GM21717 (cell line): ENCODE measurements around the gene FER.
"Not testable (repeated sequence)": the region's sequence is repeated elsewhere in the genome, so short reads cannot be mapped to it uniquely, and the experiment has no call there.

Experiments
- ATAC-seq: cut with Tn5 transposase; IDR thresholded peaks from one replicate; pipeline ENCODE4 v1.9.1; 2021; ENCODE audit warnings: mild to moderate bottlenecking, moderate library complexity; ENCODE audit not compliant: unreplicated experiment

FER gene

DNA sequence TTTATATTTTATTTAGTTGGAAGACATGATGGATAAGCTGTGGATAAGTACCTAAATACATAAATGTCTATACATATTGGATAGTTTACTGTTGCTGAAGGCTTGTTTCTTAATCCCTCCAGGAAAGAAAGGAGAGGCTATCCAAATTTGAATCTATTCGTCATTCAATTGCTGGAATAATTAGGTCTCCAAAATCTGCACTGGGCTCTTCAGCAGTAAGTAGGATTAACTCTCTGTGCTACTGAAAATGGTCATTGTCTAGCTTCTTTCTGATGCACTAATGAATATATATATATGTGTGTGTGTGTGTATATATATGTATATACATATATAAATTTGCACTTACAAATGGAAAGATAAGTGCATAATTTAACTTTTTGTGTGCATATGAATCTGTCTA, 198.3 kb downstream of the FER start:
- ATAC-seq = no peak

GRCh38 chr5:108947164-108947563, 199.5 kb downstream of the FER start:
- ATAC-seq = no peak

- no peak for ATAC-seq
These were observed 202.6 kb downstream of the FER start for GRCh38 chr5:108950276-108950675.

- ATAC-seq = no peak
These were observed 206.2 kb downstream of the FER start for GRCh38 chr5:108953940-108954339.

GRCh38 chr5:108957333-108957732, 209.6 kb downstream of the FER start:
- ATAC-seq = no peak

- no peak for ATAC-seq
These were observed 219.2 kb downstream of the FER start for GRCh38 chr5:108966910-108967309.

- no peak for ATAC-seq
These were observed 226.9 kb downstream of the FER start for GRCh38 chr5:108974594-108974993.

DNA sequence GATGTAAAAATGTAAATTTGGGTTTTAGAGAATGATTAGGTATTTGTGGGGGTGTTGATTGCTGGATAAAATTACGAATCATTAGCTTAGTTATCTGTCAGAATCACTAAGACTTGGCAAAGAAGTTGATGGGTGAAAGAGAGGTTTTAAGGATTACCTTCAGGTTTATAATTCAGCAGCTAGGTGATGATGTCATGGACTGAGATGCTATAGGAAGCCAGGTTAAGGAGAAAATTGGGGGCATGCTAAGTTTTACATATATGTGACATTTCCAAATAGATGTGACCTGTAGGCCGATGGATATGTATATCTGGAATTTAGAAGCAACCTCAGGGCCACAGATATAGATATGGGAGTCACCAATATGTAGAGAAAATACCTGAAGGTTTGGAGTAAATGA, 228.0 kb downstream of the FER start:
- ATAC-seq = no peak

DNA sequence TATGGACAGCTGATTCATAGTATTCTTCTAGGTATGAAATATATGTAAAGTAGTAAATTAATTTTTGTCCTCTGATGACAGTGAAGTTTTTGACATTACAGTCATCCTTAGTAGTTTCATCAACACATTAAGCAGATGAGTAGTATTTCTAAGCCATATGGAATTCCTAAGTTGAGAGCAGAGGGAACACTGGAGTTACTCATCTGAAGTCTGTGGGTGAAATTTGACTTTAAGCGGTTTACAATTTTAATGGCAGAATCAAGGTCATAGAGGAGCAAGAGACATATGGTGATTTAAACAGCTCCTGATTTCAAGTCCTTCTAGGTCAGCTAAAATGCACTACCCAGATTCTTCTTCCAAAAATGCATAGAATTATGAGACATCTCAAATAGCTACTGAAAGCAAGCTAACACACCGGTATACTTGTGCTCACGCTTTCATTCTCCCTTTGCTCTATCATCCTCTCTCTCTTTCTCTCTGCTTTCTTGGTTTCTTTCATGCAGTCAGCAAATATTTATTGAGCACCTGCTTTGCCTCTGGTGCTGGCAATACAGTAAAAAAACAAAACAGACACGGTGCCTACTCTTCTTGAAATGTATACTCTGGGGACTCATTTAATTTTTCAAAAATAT, 235.9 kb downstream of the FER start:
- ATAC-seq = no peak

- no peak for ATAC-seq
These were observed 242.2 kb downstream of the FER start for GRCh38 chr5:108989761-108990392.

- ATAC-seq = not testable (repeated sequence)
These were observed 244.8 kb downstream of the FER start for GRCh38 chr5:108992396-108993085.

GRCh38 chr5:108993440-108993839, 245.7 kb downstream of the FER start:
- not testable (repeated sequence) for ATAC-seq

GRCh38 chr5:108997720-108998119, 250.0 kb downstream of the FER start:
- no peak for ATAC-seq

DNA sequence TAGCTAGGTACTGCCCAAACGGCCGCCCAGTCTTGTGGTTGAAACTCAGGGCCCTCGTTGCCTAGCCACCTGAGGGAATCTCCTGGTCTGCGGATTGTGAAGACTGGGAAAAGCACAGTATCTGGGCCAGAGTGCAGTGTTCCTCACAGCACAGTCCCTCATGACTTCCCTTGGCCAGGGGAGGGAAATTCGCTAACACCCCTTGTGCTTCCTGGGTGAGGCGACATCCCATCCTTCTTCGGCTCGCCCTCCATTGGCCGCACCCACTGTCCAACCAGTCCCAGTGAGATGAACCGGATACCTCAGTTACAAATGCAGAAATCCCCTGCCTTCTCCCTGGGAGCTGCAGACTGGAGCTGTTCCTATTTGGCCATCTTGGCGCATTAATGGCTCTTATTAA, 250.5 kb downstream of the FER start:
- no peak for ATAC-seq

DNA sequence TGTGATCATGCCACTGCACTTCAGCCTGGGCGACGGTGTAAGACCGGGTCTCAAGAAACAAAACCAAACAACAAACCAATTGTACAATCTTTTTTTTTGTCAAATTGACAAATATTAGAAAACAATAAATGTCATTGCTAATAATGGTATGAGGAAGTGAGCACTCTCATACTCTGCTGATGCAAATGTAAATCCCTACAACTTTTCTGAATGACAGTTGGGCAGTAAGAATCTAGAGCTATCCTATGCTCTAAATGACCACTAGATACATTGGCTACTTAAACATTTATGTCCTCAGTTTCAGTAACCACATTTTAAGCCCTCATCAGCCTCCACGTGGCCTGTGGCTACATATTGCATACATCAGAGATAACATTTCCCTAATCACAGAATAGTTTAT, 256.2 kb downstream of the FER start:
- ATAC-seq = no peak

DNA sequence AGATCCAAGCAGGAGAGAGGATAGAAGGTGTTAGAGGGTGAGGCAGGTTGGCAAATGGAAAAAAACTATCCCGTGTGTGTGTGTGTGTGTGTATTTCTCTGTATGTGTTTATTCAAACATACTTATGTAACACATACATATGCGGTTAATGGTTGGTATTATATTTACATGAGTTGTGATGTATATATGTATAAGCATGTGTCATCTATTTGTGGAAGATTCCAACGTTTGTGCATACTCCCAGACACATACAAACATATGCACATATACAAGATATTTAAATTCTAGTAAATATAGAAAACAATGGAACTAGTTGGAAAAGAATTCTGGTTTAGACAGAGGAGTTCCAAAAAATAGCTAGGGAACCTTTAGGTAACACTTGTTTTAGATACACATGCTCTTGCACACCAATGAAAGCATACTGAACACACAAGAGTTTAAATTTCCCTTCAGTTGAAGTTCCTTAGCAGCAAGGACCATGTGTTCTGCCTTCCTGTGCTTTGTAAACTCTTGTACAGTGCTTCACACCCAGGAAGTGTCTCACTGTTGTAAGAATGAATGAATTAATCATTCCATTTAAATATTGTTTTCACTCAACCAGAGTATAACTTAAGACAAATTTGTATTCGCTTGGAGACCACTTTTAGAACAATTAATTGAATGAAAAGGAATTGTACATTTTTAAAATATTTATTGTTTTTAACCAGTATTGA, 257.8 kb downstream of the FER start:
- ATAC-seq = no peak

GRCh38 chr5:109006129-109006528, 258.4 kb downstream of the FER start:
- no peak for ATAC-seq

DNA sequence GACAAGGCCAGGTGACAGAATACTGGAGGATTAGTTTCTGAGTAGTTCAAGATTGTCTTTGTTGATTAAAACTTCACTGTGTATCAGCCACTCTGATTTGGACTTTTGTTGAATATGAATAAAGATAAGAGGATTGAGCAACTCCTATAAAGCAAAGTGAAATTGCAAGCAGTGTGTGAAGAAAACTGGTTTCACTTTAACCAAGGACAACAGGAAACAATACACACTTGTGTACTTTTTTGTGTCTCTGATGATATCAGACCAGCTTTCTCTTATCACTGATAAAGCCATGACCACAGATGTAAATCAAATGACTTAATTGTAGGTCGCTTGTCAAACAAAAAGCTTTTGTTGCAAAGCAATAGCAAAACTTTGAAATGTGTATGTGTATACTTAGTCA, 268.6 kb downstream of the FER start:
- peak; percentile 73 for ATAC-seq

DNA sequence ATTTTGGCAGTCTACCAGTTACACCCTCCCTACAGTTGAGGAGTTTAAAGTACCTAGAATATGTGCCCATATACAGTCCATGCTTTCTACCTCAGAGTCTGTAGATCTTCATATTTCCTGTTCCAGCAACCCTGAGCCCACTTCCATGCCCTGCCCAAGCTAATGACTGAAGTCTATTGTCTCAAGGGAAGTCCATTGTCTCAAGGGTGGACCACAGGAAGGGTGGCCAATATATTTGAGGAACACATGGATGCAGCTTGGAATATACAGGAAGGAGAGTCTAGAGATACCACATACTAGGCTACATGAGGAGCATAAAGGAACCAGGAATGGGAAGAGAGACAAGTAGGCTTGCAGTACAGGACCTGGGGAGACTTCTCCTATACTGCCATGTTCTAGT, 274.4 kb downstream of the FER start:
- ATAC-seq = no peak

DNA sequence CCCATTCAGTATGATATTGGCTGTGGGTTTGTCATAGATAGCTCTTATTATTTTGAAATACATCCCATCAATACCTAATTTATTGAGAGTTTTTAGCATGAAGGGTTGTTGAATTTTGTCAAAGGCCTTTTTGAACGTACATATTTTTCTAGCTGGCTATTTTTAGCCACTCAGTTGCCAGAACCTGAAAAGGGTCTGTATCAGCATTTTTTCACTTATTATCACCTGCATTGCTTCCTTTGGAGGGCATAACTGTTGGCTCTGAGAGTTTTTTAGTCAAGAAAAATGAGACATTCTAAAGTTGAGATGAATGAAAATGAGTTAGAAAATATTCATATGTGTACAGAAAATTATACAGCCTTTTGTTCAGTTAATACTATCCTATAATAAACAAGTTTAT, 278.0 kb downstream of the FER start:
- not testable (repeated sequence) for ATAC-seq

DNA sequence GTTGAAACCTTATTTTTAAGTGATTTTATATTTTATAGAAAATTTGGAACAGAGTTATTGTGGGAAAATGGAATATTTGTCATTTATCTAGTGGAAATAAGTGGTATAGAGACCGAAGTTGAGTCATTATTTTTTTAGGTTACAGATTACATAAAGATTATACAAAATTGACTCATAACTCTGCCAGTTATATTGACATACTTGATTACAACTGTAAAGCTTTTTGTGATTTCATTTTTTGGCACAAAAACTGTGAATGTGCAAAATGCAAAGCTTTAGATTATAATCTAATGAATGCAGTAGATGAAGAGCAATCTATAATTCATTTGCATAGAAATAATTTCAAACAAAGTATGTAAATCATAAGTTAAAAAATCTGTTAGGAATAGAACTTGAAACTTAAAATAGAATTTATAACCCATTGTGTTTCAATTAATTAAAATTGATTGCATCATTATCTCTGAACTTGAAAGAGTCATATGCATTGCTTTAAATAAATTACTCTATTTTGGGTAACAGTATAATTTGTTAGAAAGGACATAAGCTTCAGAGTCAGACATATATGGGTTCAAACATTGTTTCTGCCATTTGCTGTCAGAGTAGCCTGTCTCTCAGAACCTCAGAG, 280.4 kb downstream of the FER start:
- no peak for ATAC-seq
